SHP77 treated with DMSO at 0.1 percent for 48 hours (cell line): ENCODE results near the gene FERMT3.
A peak's percentile ranks its signal among the peaks of the same experiment; 100 is the strongest.
"Not testable (repeated sequence)": the region's sequence is repeated elsewhere in the genome, so short reads cannot be mapped to it uniquely, and the experiment has no call there.

Experiments used
- DNase-seq: peaks from one replicate; lab custom pipeline; 2025; lab: John Stamatoyannopoulos, UW

Gene FERMT3

GRCh38 chr11:64235437-64236161 is 29.1 kb downstream of the FERMT3 start:
- no peak for DNase-seq

GRCh38 chr11:64237484-64237951 is 31.0 kb downstream of the FERMT3 start:
- DNase-seq = peak; percentile 89

GRCh38 chr11:64238076-64238475 is 31.6 kb downstream of the FERMT3 start:
- DNase-seq = no peak

GRCh38 chr11:64238999-64239398 is 32.5 kb downstream of the FERMT3 start:
- no peak for DNase-seq

- DNase-seq = no peak
These were observed 33.3 kb downstream of the FERMT3 start for GRCh38 chr11:64239662-64240434.

- DNase-seq = peak; percentile 84
These were observed 34.1 kb downstream of the FERMT3 start, which contains the start of gene FKBP2 for GRCh38 chr11:64240435-64241240. Gene FKBP2 (plus strand): TSS chr11:64241095. CDS start chr11:64242388, 1,293 bp downstream.

GRCh38 chr11:64241241-64241490 is 34.6 kb downstream of the FERMT3 start:
- peak; percentile 85 for DNase-seq

- DNase-seq = no peak
These were observed 35.2 kb downstream of the FERMT3 start for GRCh38 chr11:64241491-64242374.

GRCh38 chr11:64243236-64243854 is 36.8 kb downstream of the FERMT3 start:
- DNase-seq = no peak

GRCh38 chr11:64244107-64244506 is 37.6 kb downstream of the FERMT3 start:
- no peak for DNase-seq

GRCh38 chr11:64244966-64245365 is 38.4 kb downstream of the FERMT3 start:
- DNase-seq = no peak

- DNase-seq = no peak
These were observed 38.9 kb downstream of the FERMT3 start for GRCh38 chr11:64245401-64245796.

GRCh38 chr11:64245797-64246620 is 39.5 kb downstream of the FERMT3 start:
- DNase-seq = no peak

GRCh38 chr11:64246621-64246870 is 40.0 kb downstream of the FERMT3 start:
- DNase-seq = not testable (repeated sequence)

- DNase-seq = peak; percentile 62
These were observed 40.6 kb downstream of the FERMT3 start, which contains the start of gene PPP1R14B for GRCh38 chr11:64246871-64247728. Gene PPP1R14B (minus strand): TSS chr11:64246943. CDS start chr11:64246673, 270 bp downstream.

GRCh38 chr11:64247729-64248531 is 41.4 kb downstream of the FERMT3 start:
- DNase-seq = no peak

GRCh38 chr11:64248578-64248977 is 42.1 kb downstream of the FERMT3 start:
- DNase-seq = no peak

GRCh38 chr11:64249038-64249437 is 42.5 kb downstream of the FERMT3 start:
- DNase-seq = no peak
